ENCODE results near the gene SDHAF3.

The SDHAF3 gene

DNA sequence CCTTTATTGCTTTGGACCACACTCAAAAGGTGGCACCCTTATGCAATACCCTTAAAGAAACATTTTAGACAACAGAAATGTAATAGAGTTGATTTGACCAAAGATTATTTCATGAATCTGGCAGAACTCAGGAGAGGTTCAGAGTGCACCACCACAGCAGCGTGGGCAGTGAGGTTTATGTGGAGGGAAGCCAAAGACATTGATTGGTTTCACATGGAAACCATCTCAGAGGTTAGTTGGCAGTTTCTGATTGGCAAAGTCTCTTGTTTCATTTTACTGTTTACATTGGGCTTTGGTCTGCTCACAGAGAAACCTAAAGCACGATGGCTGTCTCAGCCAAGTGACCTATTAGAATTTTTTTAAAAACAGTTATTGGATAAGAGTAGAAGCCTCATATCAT, 101.3 kb downstream of the SDHAF3 start:
- DNase-seq (ENCODE audit: low read depth in 2 of 2) = no peak

DNA sequence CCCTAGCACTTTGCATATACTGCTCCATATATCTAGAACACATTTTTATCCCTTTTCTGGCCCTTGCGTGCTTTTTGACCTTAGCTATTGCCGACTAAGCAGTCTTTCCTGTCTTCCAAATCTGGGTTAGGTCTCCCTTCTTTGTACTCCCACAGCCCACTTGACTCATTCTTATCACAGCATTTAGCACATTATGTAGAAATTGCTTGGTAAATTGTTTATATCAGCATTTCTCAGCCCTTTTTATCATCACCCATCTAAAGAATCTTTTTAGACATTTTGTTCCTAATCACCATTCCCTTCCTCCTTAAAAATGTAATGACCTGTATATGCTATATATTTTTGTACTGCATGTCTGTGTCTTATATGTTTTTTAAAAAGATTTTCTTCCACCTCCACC, 101.7 kb downstream of the SDHAF3 start:
- no peak for DNase-seq (ENCODE audit: low read depth in 2 of 2)

GRCh38 chr7:97224316-97224715, 106.8 kb downstream of the SDHAF3 start:
- DNase-seq (ENCODE audit: low read depth in 2 of 2) = no peak

- DNase-seq (ENCODE audit: low read depth in 2 of 2) = no peak
Observed at GRCh38 chr7:97226541-97226940, 109.0 kb downstream of the SDHAF3 start.
